Suprapubic skin (tissue), 3 donors: ENCODE data around the gene AFF2.

Experiments
- CTCF ChIP-seq, 2 donors: fragments of 200-600 bp in 1 of 2; fragments of 450-650 bp in 1 of 2; sonication (generic) in 1 of 2; IDR thresholded peaks; one replicate each; pipeline ENCODE4 v1.5.1; 2016 to 2019; ENCODE audit warnings: antibody characterized with exemption in 2 of 2, mild to moderate bottlenecking in 1 of 2, moderate library complexity in 1 of 2
- POLR2AphosphoS5 ChIP-seq, 3 donors: sonication (generic); formaldehyde crosslinking; IDR thresholded peaks; one replicate each; pipeline ENCODE4 v1.6.1; 2017; ENCODE audit warnings: antibody characterized with exemption in 3 of 3

GRCh38 chrX:148947399-148947975 lies 447.1 kb downstream of the AFF2 start:
- no peak for TF ChIP-seq CTCF (IDR thresholded peaks at IDR 0.05)
- no peak for TF ChIP-seq POLR2AphosphoS5 (IDR thresholded peaks at IDR 0.05)
